Measurements from ENCODE around the gene SOX10.
A peak's percentile ranks its signal among the peaks of the same experiment; 100 is the strongest.

Gene SOX10

GRCh38 chr22:37930270-37930951 lies 53.9 kb downstream of the SOX10 start:
- peak; percentile 48 for DNase-seq (ENCODE audit: low spot score)

DNA sequence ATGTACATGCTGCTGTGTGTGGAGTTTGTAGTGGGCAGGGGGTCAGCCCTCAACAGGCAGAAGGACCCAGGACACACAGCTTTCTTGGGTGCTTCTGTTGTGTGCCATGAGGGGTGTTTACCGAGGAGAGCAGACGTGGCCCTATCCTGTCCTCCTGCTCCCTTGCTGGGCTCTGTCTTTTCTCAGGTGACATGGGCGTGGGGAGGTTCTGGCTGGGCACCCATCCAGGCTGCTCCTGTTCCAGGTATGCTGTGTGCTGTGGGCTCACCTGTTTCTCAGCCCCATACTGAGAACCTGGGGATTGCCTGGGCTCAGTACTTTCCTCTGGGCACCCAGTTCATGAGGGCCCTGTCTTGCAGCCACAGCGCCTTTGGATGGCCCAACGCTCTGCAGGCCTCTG lies 55.0 kb downstream of the SOX10 start:
- no peak for DNase-seq (ENCODE audit: low spot score)

DNA sequence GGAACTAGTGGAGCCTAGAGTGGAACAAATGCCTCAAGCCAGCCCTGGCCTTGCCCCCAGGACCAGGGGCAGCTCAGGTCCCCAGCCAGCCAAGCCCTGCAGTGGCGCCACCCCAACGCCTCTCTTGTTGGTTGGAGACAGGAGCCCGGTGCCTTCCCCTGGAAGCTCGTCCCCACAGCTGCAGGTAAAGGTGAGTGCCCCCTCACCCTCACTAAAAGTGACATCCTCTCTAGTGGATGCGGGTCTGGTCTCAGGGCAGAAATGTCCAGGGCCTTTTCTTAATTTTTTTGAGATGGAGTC lies 56.8 kb downstream of the SOX10 start:
- no peak for DNase-seq (ENCODE audit: low spot score)

DNA sequence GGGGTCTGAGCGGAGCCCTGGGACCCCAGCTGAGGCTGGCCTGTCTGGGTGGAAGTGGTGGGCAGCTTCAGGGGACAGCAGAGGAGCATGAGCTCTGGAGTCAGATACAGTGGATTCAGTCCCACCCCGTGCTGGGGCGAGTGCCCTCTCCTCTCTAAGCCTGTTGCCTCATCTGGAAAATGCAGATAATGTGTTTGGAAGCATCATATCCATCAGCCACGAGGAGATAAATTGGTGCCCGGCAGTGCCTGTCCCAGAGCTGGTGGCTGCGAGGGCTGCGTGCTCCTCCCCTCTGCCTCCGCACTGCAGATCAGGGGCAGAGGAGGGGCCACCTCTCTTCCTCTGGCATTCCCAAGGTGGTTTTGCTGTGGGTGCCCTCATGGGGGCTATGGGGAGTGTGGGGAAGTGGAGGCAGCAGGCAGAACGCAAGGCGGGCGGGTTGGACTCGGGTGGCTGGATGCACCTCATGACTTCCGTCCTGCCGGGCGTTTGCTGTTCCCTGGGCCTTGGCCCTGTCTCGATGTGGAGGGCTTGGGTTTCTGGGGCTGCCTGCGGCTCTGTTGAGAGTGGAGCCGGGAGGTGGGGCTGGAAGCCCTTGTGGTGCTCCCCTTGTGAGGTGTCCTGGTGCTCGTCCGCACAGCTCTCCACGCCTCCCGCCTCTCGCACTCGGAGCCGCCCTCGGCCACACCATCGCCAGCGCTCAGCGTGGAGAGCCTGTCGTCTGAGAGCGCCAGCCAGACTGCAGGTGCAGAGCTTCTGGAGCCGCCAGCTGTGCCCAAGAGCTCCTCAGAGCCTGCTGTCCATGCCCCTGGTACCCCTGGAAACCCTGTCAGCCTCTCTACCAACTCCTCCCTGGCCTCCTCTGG lies 57.4 kb downstream of the SOX10 start:
- peak; percentile 63 for DNase-seq (ENCODE audit: low spot score)

DNA sequence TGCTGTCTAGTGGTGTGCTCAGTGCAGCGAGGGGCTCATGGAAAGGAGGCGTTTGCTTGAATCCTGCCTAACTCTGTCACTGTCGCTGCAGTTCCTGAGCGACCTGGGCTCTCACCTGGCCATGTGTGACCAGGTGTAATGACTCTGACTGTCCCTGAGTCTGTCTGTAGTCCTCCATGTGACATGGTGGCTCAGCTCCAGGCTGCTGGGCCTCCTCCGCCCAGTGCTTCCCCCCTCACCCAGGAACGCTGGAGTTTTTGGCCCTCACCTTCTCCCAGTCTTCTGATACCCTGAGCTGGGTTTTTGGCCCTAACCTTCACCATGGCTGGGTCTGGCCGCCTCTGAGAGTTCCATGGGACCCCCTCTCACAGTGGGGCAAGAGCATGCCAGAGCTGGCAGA lies 58.0 kb downstream of the SOX10 start:
- no peak for DNase-seq (ENCODE audit: low spot score)

- no peak for DNase-seq (ENCODE audit: low spot score)
These were observed 58.6 kb downstream of the SOX10 start for GRCh38 chr22:37925767-37926166.

- DNase-seq (ENCODE audit: low spot score) = no peak
These were observed 59.0 kb downstream of the SOX10 start for GRCh38 chr22:37925330-37925729.

- DNase-seq (ENCODE audit: low spot score) = no peak
These were observed 59.8 kb downstream of the SOX10 start for GRCh38 chr22:37924386-37925065.

GRCh38 chr22:37923927-37924326 lies 60.4 kb downstream of the SOX10 start:
- no peak for DNase-seq (ENCODE audit: low spot score)
